H54 (cell line): Measurements from ENCODE around the gene NEU1.
"Not testable (repeated sequence)": the region's sequence is repeated elsewhere in the genome, so short reads cannot be mapped to it uniquely, and the experiment has no call there.

Experiments used
- DNase-seq: peaks from one replicate; pipeline ENCODE4 v3.0.0; 2011; ENCODE audit warnings: low spot score, mixed read lengths; ENCODE audit not compliant: insufficient read length
- FAIRE-seq: peaks from 3 replicates; lab custom pipeline; 2011; peaks lifted over from hg19 to GRCh38; lab: Jason Lieb, UNC
- POLR2A ChIP-seq: IDR thresholded peaks from 2 replicates; pipeline ENCODE4 v1.6.1; 2011; ENCODE audit warnings: low read depth, mild to moderate bottlenecking, low read length

NEU1 gene

GRCh38 chr6:31815025-31815838 lies 47.4 kb downstream of the NEU1 start, which contains the start of the genes HSPA1A and HSPA1L:
Gene HSPA1A (plus strand): TSS chr6:31815543. CDS start chr6:31815757, 214 bp downstream.
Gene HSPA1L (minus strand): TSS chr6:31815283. CDS start chr6:31811972, 3,311 bp downstream.
- FAIRE-seq = no peak

GRCh38 chr6:31814677-31815024 lies 48.0 kb downstream of the NEU1 start:
- FAIRE-seq = no peak
- TF ChIP-seq POLR2A = peak; percentile 26; the same call in 1 of the 2 replicates
- DNase-seq = peak; percentile 85

More at GRCh38 chr6:31815025-31815838, 47.4 kb downstream of the NEU1 start, which contains the start of the genes HSPA1A and HSPA1L:
- no peak for DNase-seq
- TF ChIP-seq POLR2A = peak; percentile 97

GRCh38 chr6:31813465-31813849 lies 49.2 kb downstream of the NEU1 start:
- FAIRE-seq (no peak), DNase-seq (no peak)
- TF ChIP-seq POLR2A = no peak

GRCh38 chr6:31811645-31812044 lies 51.0 kb downstream of the NEU1 start:
- FAIRE-seq = no peak
- no peak for TF ChIP-seq POLR2A
- no peak for DNase-seq

GRCh38 chr6:31808599-31808998 lies 54.0 kb downstream of the NEU1 start:
- not testable (repeated sequence) for FAIRE-seq

More at GRCh38 chr6:31808599-31808998, 54.0 kb downstream of the NEU1 start:
- not testable (repeated sequence) for DNase-seq
